Mesenchymal stem cell (in vitro differentiated cells and primary cell): Measurements from ENCODE around the gene PUM1.

Experiments
- DNase-seq: peaks from one replicate; pipeline ENCODE4 v3.0.0-alpha.2; 2013
- H2AFZ ChIP-seq: one replicate; pipeline ENCODE4 v1.6.1; 2013; ENCODE audit warnings: low read depth, mild to moderate bottlenecking, control low read depth, inconsistent platforms, low read length, moderate library complexity
- H2AK5ac ChIP-seq: 2 replicates; pipeline ENCODE4 v1.6.1; 2013; ENCODE audit warnings: low read length, moderate library complexity, mild to moderate bottlenecking, inconsistent platforms; ENCODE audit not compliant: severe bottlenecking
- H2BK120ac ChIP-seq: one replicate; pipeline ENCODE4 v1.6.1; 2013; ENCODE audit warnings: low read depth, mild to moderate bottlenecking, inconsistent platforms, low read length, moderate library complexity
- H2BK12ac ChIP-seq, 2 experiments: one replicate each; pipeline ENCODE4 v1.6.1; 2013; ENCODE audit warnings: inconsistent platforms in 2 of 2, low read length in 2 of 2, mild to moderate bottlenecking in 2 of 2, moderate library complexity in 2 of 2, control low read depth in 1 of 2
- H2BK15ac ChIP-seq: one replicate; pipeline ENCODE4 v1.6.1; 2013; ENCODE audit warnings: mild to moderate bottlenecking, low read depth, inconsistent platforms; ENCODE audit not compliant: poor library complexity, severe bottlenecking
- H2BK5ac ChIP-seq: 2 replicates; pipeline ENCODE4 v1.6.1; 2013; ENCODE audit warnings: low read depth, mild to moderate bottlenecking, low read length, control low read depth, inconsistent platforms; ENCODE audit not compliant: poor library complexity, severe bottlenecking
- H3K14ac ChIP-seq, 2 experiments: one replicate each; pipeline ENCODE4 v1.6.1; 2013; ENCODE audit warnings: inconsistent platforms in 2 of 2, low read length in 2 of 2, control low read depth in 1 of 2, mild to moderate bottlenecking in 1 of 2, moderate library complexity in 1 of 2
- H3K18ac ChIP-seq, 2 experiments: one replicate each; pipeline ENCODE4 v1.6.1; 2013; ENCODE audit warnings: inconsistent platforms in 2 of 2, low read length in 2 of 2, control low read depth in 1 of 2, low read depth in 1 of 2, mild to moderate bottlenecking in 1 of 2
- H3K23ac ChIP-seq, 2 experiments: one replicate each; pipeline ENCODE4 v1.6.1; 2013; ENCODE audit warnings: inconsistent platforms in 2 of 2, low read length in 2 of 2, mild to moderate bottlenecking in 2 of 2, moderate library complexity in 2 of 2, control low read depth in 1 of 2
- H3K27ac ChIP-seq: 2 replicates; pipeline ENCODE4 v1.5.1; 2013; ENCODE audit warnings: mild to moderate bottlenecking, moderate library complexity, low read length, control low read depth, inconsistent platforms; ENCODE audit not compliant: poor library complexity, severe bottlenecking
- H3K27me3 ChIP-seq, 2 experiments: 2 replicates each; pipeline versions ENCODE4 v1.6.1 to v1.7.0; 2013; ENCODE audit warnings: low read length in 2 of 2, mild to moderate bottlenecking in 2 of 2, moderate library complexity in 2 of 2, control low read depth in 1 of 2, inconsistent platforms in 1 of 2; ENCODE audit not compliant: control insufficient read depth in 1 of 2, insufficient read depth in 1 of 2
- H3K36me3 ChIP-seq, 2 experiments: 2 replicates each; pipeline versions ENCODE4 v1.6.1 to v1.7.0; 2013; ENCODE audit warnings: low read length in 2 of 2, control low read depth in 1 of 2, inconsistent platforms in 1 of 2, low read depth in 1 of 2, mild to moderate bottlenecking in 1 of 2; ENCODE audit not compliant: insufficient read depth in 2 of 2, control insufficient read depth in 1 of 2
- H3K4ac ChIP-seq, 2 experiments: one replicate each; pipeline ENCODE4 v1.6.1; 2013; ENCODE audit warnings: inconsistent platforms in 2 of 2, low read length in 2 of 2, mild to moderate bottlenecking in 2 of 2, moderate library complexity in 2 of 2, control low read depth in 1 of 2, low read depth in 1 of 2
- H3K4me1 ChIP-seq: 2 replicates; pipeline ENCODE4 v1.6.1; 2013; ENCODE audit warnings: low read depth, low read length, control low read depth; ENCODE audit not compliant: control insufficient read depth, insufficient read depth
- H3K4me2 ChIP-seq: 2 replicates; pipeline ENCODE4 v1.6.1; 2013; ENCODE audit warnings: low read length, mild to moderate bottlenecking, inconsistent platforms; ENCODE audit not compliant: poor library complexity, severe bottlenecking
- H3K4me3 ChIP-seq, 2 experiments: 2 replicates each; pipeline versions ENCODE4 v1.5.1 to v1.7.0; 2013; ENCODE audit warnings: low read length in 2 of 2, mild to moderate bottlenecking in 2 of 2, control low read depth in 1 of 2, low read depth in 1 of 2; ENCODE audit not compliant: insufficient read depth in 1 of 2
- H3K79me1 ChIP-seq: replicated peaks from 2 replicates; pipeline ENCODE4 v1.6.1; 2013; ENCODE audit warnings: mild to moderate bottlenecking, control low read depth, low read length, inconsistent platforms; ENCODE audit not compliant: poor library complexity, severe bottlenecking
- H3K9ac ChIP-seq: 2 replicates; pipeline ENCODE4 v1.7.0; 2013; ENCODE audit warnings: mild to moderate bottlenecking, low read length, moderate library complexity
- H3K9me3 ChIP-seq: 2 replicates; pipeline ENCODE4 v1.7.0; 2013; ENCODE audit warnings: mild to moderate bottlenecking, low read length; ENCODE audit not compliant: control insufficient read depth
- H4K8ac ChIP-seq: one replicate; pipeline ENCODE4 v1.6.1; 2013; ENCODE audit warnings: inconsistent platforms, mild to moderate bottlenecking, low read length, moderate library complexity
- H4K91ac ChIP-seq: one replicate; pipeline ENCODE4 v1.6.1; 2013; ENCODE audit warnings: mild to moderate bottlenecking, low read length, inconsistent platforms
- WGBS: methylation state at CpG from one replicate; pipeline ENCODE4 v1.1.7; 2013; ENCODE audit warnings: mixed read lengths; 5-methylcytosine and 5-hydroxymethylcytosine counted together

The PUM1 gene

DNA sequence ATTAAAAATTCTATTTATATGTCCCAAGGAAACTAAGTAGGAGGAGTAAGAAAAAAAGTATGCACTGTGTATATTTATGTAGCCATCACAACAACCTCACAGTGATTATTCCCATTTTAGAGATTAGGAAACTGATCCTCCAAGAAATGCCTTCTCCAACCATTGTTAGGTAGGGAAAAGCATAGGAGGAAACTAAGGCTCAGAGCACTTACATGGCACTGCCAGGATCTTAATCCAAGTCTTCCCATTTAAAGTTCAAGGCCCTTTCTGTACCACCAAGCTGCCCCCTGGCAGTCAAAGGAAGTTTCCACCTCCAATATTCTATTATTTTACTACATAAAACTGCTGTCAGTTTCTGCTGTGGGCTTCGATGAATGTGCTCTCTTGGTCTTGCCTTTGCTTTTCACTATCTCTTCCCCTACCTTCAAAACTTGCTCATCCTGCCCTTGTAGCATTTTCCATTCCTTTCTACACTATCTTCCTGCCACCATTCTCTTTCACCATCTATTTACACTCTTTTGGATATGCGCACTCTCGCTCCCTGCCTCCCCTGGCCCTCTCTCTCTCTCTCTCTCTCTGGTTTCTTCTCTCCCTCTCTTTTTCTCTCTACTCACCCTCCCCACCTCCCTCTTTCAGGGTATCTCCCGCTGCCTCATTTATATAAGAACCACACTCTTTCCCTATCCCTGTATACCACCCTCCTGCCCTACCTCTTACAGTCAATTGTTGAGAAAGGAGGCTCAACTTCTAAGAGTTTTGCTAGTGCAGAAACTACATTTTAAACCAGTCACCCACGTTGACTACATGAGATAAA, 34.0 kb downstream of the PUM1 start:
- Histone ChIP-seq H3K4me1 (peaks cover 6% of the 10 kb centered on the region), H3K4me3 (no peak overlapping the region), H3K36me3 (peaks cover 10 to 22% of the 10 kb centered on the region in 2 experiments), H3K23ac (no peak overlapping the region), H2BK15ac (no peak overlapping the region), H3K18ac (no peak overlapping the region), H3K27ac (no peak overlapping the region), H2BK120ac (no peak overlapping the region), H4K91ac (no peak overlapping the region), H3K4me2 (no peak overlapping the region), H3K4ac (no peak overlapping the region), H2BK5ac (no peak overlapping the region), H2AFZ (no peak overlapping the region), H3K79me1 (no peaks in the 10 kb centered on the region), H4K8ac (no peak overlapping the region), H2AK5ac (no peak overlapping the region), H3K14ac (peak overlapping the region in 1 of 2 experiments; percentile 26), H3K9ac (no peak overlapping the region), H3K27me3 (no peaks in the 10 kb centered on the region), H3K9me3 (no peaks in the 10 kb centered on the region), H2BK12ac (no peak overlapping the region)
- WGBS: 92% methylated on average over 4 of the region's 5 CpGs
- DNase-seq: no peak

DNA sequence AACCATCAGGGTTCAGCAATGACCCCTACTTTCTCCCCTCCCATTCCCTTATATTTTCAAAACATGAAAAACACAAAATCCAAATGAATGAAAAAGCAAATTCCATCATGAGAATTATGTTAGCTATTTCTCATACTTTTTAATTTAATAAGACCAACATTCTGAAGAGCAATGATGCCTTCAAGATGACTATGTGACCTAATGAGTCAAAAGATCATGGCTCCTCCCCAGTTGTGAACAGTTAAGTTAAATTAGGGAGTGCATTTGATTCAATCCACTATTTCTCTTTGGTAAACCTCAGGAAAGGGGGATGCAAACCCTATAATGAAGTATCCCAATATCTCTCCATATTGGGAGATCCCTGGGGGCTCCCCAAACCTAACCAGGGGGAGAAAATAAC, 36.5 kb downstream of the PUM1 start:
- Histone ChIP-seq H3K9me3 (no peaks in the 10 kb centered on the region), H3K4ac (no peak overlapping the region), H3K14ac (no peak overlapping the region), H2BK5ac (no peak overlapping the region), H3K9ac (no peak overlapping the region), H2AK5ac (no peak overlapping the region), H4K8ac (no peak overlapping the region), H2BK15ac (no peak overlapping the region), H3K4me3 (peak overlapping the region in 1 of 2 experiments; percentile 51), H3K4me2 (no peak overlapping the region), H3K79me1 (no peaks in the 10 kb centered on the region), H3K4me1 (peaks cover 8% of the 10 kb centered on the region), H2BK12ac (no peak overlapping the region), H3K27me3 (no peaks in the 10 kb centered on the region), H4K91ac (no peak overlapping the region), H3K36me3 (peaks cover 9 to 33% of the 10 kb centered on the region in 2 experiments), H2BK120ac (no peak overlapping the region), H3K18ac (no peak overlapping the region), H2AFZ (no peak overlapping the region), H3K23ac (no peak overlapping the region), H3K27ac (no peak overlapping the region)
- DNase-seq: no peak

DNA sequence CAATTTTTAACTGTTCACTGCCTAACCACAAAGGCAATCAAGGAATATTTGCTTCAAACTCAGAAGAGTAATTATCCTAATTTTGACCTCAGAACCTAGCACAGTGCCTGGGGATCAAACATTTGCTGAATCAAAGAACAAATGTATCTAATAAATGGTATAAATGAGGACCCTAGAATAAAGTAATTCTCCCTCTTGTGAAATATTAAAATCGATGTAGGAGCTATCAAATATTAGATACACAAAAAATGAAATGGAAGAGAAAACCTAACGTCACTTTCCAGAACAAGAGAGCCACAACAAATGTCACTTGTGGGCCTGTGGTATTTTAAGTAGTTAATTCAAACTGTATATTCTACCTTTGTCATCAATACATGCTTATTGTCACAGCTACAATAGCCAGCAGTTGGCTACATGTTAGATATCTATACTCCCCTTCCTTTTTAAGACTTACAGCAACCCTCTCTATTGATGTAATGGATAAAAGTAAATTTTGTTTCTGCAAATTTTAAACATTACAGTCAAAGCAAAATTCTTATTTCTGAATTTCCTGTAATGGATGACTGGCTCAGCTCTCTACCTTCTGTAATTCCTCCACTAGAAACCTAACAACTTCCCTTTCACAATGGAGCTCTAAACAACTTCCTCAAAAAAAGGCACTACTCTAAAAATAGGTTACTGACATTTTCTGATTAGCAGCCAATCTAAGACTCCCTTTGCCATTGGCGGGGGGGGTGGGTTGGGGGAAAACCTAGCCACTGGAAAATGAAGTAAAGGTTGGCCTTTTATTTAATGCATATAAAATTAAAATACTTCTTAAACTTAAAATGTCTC, 37.6 kb downstream of the PUM1 start:
- no peak overlapping the region for H2BK120ac ChIP-seq
- no peak overlapping the region for H3K27ac ChIP-seq
- no peak overlapping the region for H2AFZ ChIP-seq
- H3K27me3 ChIP-seq: no peaks in the 10 kb centered on the region
- DNase-seq: no peak
- no peak overlapping the region for H3K23ac ChIP-seq
- H4K91ac ChIP-seq: no peak overlapping the region
- WGBS: no CpG with 5 or more reads among the region's 3 CpGs
- H3K4me3 ChIP-seq: no peak overlapping the region
- no peak overlapping the region for H2BK5ac ChIP-seq
- no peak overlapping the region for H2BK12ac ChIP-seq
- H2BK15ac ChIP-seq: no peak overlapping the region
- H3K4me2 ChIP-seq: no peak overlapping the region
- no peaks in the 10 kb centered on the region for H3K79me1 ChIP-seq
- H3K36me3 ChIP-seq: peaks cover 7 to 40% of the 10 kb centered on the region in 2 experiments
- H2AK5ac ChIP-seq: no peak overlapping the region
- no peak overlapping the region for H4K8ac ChIP-seq
- H3K9me3 ChIP-seq: no peaks in the 10 kb centered on the region
- H3K4ac ChIP-seq: no peak overlapping the region
- no peak overlapping the region for H3K14ac ChIP-seq
- peaks cover 6% of the 10 kb centered on the region for H3K4me1 ChIP-seq
- no peak overlapping the region for H3K18ac ChIP-seq
- H3K9ac ChIP-seq: no peak overlapping the region

DNA sequence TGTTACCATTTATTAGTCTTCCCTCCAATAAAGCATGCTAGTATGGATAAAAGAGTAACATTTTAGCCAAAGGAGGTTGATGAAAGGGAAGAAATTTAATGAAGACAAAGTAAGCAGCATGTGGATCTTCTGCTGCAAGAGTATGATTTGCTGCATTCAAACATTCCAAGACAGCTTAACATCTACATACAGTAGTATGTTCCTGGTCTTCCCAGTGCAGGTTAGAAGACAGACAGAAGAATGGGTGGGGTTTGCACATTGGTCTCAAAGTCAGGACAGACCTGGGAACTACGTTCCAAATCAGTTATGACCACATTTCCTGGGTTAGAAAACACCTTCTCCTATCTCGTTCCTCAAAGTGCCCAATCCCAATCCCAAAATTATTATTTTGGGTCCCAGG, 43.3 kb downstream of the PUM1 start:
- no peak overlapping the region for H2BK12ac ChIP-seq
- no peak overlapping the region for H3K23ac ChIP-seq
- no peak overlapping the region for H2BK15ac ChIP-seq
- no peaks in the 10 kb centered on the region for H3K27me3 ChIP-seq
- H3K4me1 ChIP-seq: peaks cover 6% of the 10 kb centered on the region
- H3K9ac ChIP-seq: no peak overlapping the region
- H3K14ac ChIP-seq: no peak overlapping the region
- no peak overlapping the region for H3K4me3 ChIP-seq
- WGBS: 93% methylated on average over 2 of the region's 2 CpGs
- no peak for DNase-seq
- no peak overlapping the region for H2AFZ ChIP-seq
- no peak overlapping the region for H2BK5ac ChIP-seq
- no peak overlapping the region for H4K91ac ChIP-seq
- H3K79me1 ChIP-seq: no peaks in the 10 kb centered on the region
- H2BK120ac ChIP-seq: no peak overlapping the region
- no peak overlapping the region for H3K4me2 ChIP-seq
- no peak overlapping the region for H2AK5ac ChIP-seq
- no peak overlapping the region for H3K18ac ChIP-seq
- peaks cover 13 to 37% of the 10 kb centered on the region in 2 experiments for H3K36me3 ChIP-seq
- H4K8ac ChIP-seq: no peak overlapping the region
- H3K27ac ChIP-seq: no peak overlapping the region
- no peak overlapping the region for H3K4ac ChIP-seq
- H3K9me3 ChIP-seq: no peaks in the 10 kb centered on the region
